HepG2 (cell line): ENCODE data around the gene S1PR5. TPM values are rescaled to one million over a fixed set of nuclear protein-coding genes. Genes with fewer than 3 reads are reported as not detected.
A peak's percentile ranks its signal among the peaks of the same experiment; 100 is the strongest.

Experiments used
- ATAC-seq: fragments of 200-7000 bp; cut with Tn5 transposase; 3 replicates; pipeline ENCODE4 v1.9.1; 2020; ENCODE audit warnings: mild to moderate bottlenecking, moderate library complexity
- BruUV-seq: library from RNA; stranded (reverse); fragments of 400-500 nt; replicated peaks from 2 replicates; lab custom pipeline; 2021; lab: Mats Ljungman, UMichigan
- CTCF ChIA-PET: fragments of 300-600 bp; formaldehyde crosslinking; extraction: SDS; loops from one replicate; lab custom pipeline; 2021; ENCODE audit warnings: low total read pairs, inconsistent platforms, low intra/inter-chr PET ratio; lab: Yijun Ruan, JAX
- POLR2A ChIA-PET: fragments of 350-600 bp; sonication (Branson Sonifier 250); formaldehyde crosslinking; loops from one replicate; lab custom pipeline; 2020; ENCODE audit warnings: antibody characterized with exemption, inconsistent platforms; lab: Yijun Ruan, JAX
- DNase-seq: peaks from one replicate; pipeline ENCODE4 v3.0.0-alpha.2; 2015; ENCODE audit warnings: low spot score
- FAIRE-seq: peaks from 3 replicates; lab custom pipeline; 2011; peaks lifted over from hg19 to GRCh38; lab: Jason Lieb, UNC
- H2AFZ ChIP-seq: one replicate; pipeline ENCODE4 v1.6.1; 2011; ENCODE audit warnings: low read length, inconsistent platforms
- H3K27ac ChIP-seq: fragments of 300-600 bp; 3 replicates; pipeline ENCODE4 v1.8.0; 2011; ENCODE audit warnings: mixed run types, mild to moderate bottlenecking, mixed read lengths, low read length, inconsistent platforms; ENCODE audit not compliant: insufficient read depth; ENCODE audit errors: extremely low read length
- H3K27me3 ChIP-seq, 2 experiments: fragments of 200-600 bp in 1 of 2; 2 replicates in 1 of 2; 3 replicates in 1 of 2; pipeline versions ENCODE4 v1.6.0 to v1.8.0; 2011; ENCODE audit warnings: low read length in 2 of 2, mild to moderate bottlenecking in 2 of 2, moderate library complexity in 2 of 2, inconsistent platforms in 1 of 2; ENCODE audit not compliant: insufficient read depth in 2 of 2, control insufficient read depth in 1 of 2
- H3K36me3 ChIP-seq, 2 experiments: fragments of 200-600 bp in 1 of 2; replicated peaks in 1 of 2; 2 replicates in 1 of 2; 3 replicates in 1 of 2; pipeline versions ENCODE4 v1.5.1 to v1.8.0; 2011; ENCODE audit warnings: low read length in 2 of 2, inconsistent platforms in 1 of 2; ENCODE audit not compliant: insufficient read depth in 2 of 2, control insufficient read depth in 1 of 2
- H3K4me1 ChIP-seq: 2 replicates; pipeline ENCODE4 v1.5.1; 2012; ENCODE audit warnings: low read length, inconsistent platforms; ENCODE audit not compliant: insufficient read depth
- H3K4me2 ChIP-seq: 2 replicates; pipeline ENCODE4 v1.6.0; 2011; ENCODE audit warnings: low read depth, low read length, inconsistent platforms
- H3K4me3 ChIP-seq, 3 experiments: fragments of 200-600 bp in 1 of 3; sonication (generic), shearing (Covaris generic) in 1 of 3; replicated peaks in 1 of 3; 2 replicates each; pipeline ENCODE4 v1.5.1; 2011 to 2016; ENCODE audit warnings: low read length in 3 of 3, inconsistent platforms in 2 of 3, low read depth in 2 of 3, mild to moderate bottlenecking in 2 of 3, control low read depth in 1 of 3, mixed read lengths in 1 of 3; ENCODE audit not compliant: insufficient read depth in 1 of 3
- H3K79me2 ChIP-seq: one replicate; pipeline ENCODE4 v1.6.1; 2011; ENCODE audit warnings: low read length, inconsistent platforms; ENCODE audit not compliant: insufficient read depth
- H3K9ac ChIP-seq: 2 replicates; pipeline ENCODE4 v1.6.0; 2011; ENCODE audit warnings: mild to moderate bottlenecking, low read depth, low read length, inconsistent platforms; ENCODE audit not compliant: insufficient read depth
- H3K9me3 ChIP-seq: 2 replicates; pipeline ENCODE4 v1.5.1; 2012; ENCODE audit warnings: mild to moderate bottlenecking, low read length
- H4K20me1 ChIP-seq: 2 replicates; pipeline ENCODE4 v1.6.0; 2011; ENCODE audit warnings: inconsistent platforms, mild to moderate bottlenecking, low read length, moderate library complexity; ENCODE audit not compliant: insufficient read depth
- BORCS8-MEF2B ChIP-seq: sonication (generic); formaldehyde crosslinking; IDR thresholded peaks from 2 replicates; pipeline ENCODE4 v1.8.0; 2022; ENCODE audit warnings: mild to moderate bottlenecking, missing genetic modification reagents
- PATZ1 ChIP-seq: sonication (generic); formaldehyde crosslinking; IDR thresholded peaks from 2 replicates; pipeline ENCODE4 v1.4.0; 2020; ENCODE audit warnings: missing genetic modification reagents
- ZNF24 ChIP-seq: fragments of 450-650 bp; IDR thresholded peaks from 2 replicates; pipeline ENCODE4 v1.6.1; 2017; ENCODE audit warnings: antibody characterized with exemption, mild to moderate bottlenecking
- ZNF3 ChIP-seq: IDR thresholded peaks from 2 replicates; pipeline ENCODE4 v1.7.0; 2017; ENCODE audit warnings: inconsistent platforms
- WGBS: methylation state at CpG from one replicate; pipeline ENCODE4 v1.1.6; 2017; ENCODE audit warnings: low lambda C conversion rate; 5-methylcytosine and 5-hydroxymethylcytosine counted together
- in situ Hi-C: cut with HindIII; loops from 2 replicates; pipeline ENCODE4 v1.10.0; 2017; ENCODE audit warnings: low pct_unique_long_range_greater_than_20kb; ENCODE audit not compliant: extremely low pct_ligation_motif_present
- intact Hi-C: fragments of 100-400 bp; cut with micrococcal nuclease; formaldehyde crosslinking; loops from one replicate; pipeline ENCODE4 v1.10.0; 2022; ENCODE audit not compliant: unreplicated experiment
- polyA plus RNA-seq, 8 experiments: library from polyadenylated mRNA; depleted of rRNA in 3 of 8; stranded (reverse) in 7 of 8; unstranded in 1 of 8; fragments of >200 nt; fragmentation: Illumina TruSeq in 4 of 8; extraction: Trizol in 4 of 8; gene quantifications; 2 replicates each; pipeline versions ENCODE4 v1.2.1 to v1.2.3, GENCODE V29; 2011 to 2016; ENCODE audit warnings: low read depth in 4 of 8, missing spikeins in 1 of 8, mixed read lengths in 1 of 8; ENCODE audit not compliant: insufficient read depth in 1 of 8
- total RNA-seq, 5 experiments: library from RNA; depleted of rRNA; stranded (reverse); fragments of >200 nt; fragmentation: Illumina TruSeq; extraction: Trizol; gene quantifications; 2 replicates each; pipeline ENCODE4 v1.2.3, GENCODE V29; 2016; ENCODE audit warnings: low read depth in 1 of 5
- TF ChIP-seq, protein P1 (sequence below): sonication (generic); formaldehyde crosslinking; conservative IDR thresholded peaks from 2 replicates; pipeline ENCODE4 v1.4.0; 2020; ENCODE audit warnings: missing genetic modification reagents

Gene S1PR5
- total and polyA plus RNA-seq, 2 of the 13 experiments (the other 11 are each of a cell fraction or from before 2014, with no cell fraction given) = 0.04 TPM; not detected in 1

- TF ChIP-seq PATZ1 (CRISPR knock-in tag) = no peak
- FAIRE-seq (no peak), DNase-seq (no peak), ATAC-seq (peak; percentile 6; the same call in 2 of the 3 replicates)
- H3K79me2 ChIP-seq = no peaks in the 10 kb centered on the region
- H3K27ac ChIP-seq = no peak overlapping the region
- peak overlapping the region; percentile 74; the same call in 1 of the 2 replicates for H3K4me2 ChIP-seq
- H2AFZ ChIP-seq = no peak overlapping the region
- no peaks in the 10 kb centered on the region for H4K20me1 ChIP-seq
- H3K4me1 ChIP-seq = peaks cover 42% of the 10 kb centered on the region
- H3K36me3 ChIP-seq = no peaks in the 10 kb centered on the region
- peaks cover 15 to 66% of the 10 kb centered on the region in 2 experiments for H3K27me3 ChIP-seq
- 46% methylated on average over 6 of the region's 10 CpGs for WGBS
- CTCF ChIA-PET = no interaction called here
- no peak overlapping the region for H3K9ac ChIP-seq
- H3K4me3 ChIP-seq = peak overlapping the region; percentile 26 to 66 (median 34); a peak in 5 of 6 replicates
- no peaks in the 10 kb centered on the region for H3K9me3 ChIP-seq
- intact Hi-C loops = no loop called here
- BruUV-seq = no TSS peak
- in situ Hi-C loops = no loop called here
- POLR2A ChIA-PET = no interaction called here
Observed at GRCh38 chr19:10516671-10517286, 468 bp downstream of the S1PR5 start.

- no TSS peak for BruUV-seq
- H3K27ac ChIP-seq = no peak overlapping the region
- WGBS = 55% methylated on average over 5 of the region's 5 CpGs
- FAIRE-seq (no peak), ATAC-seq (no peak), DNase-seq (no peak)
- intact Hi-C loops (no loop called here), in situ Hi-C loops (no loop called here)
- TF ChIP-seq ZNF3 (0 out of 2 replicates have a peak, but pooled peaks have one; percentile 6), BORCS8-MEF2B (CRISPR knock-in tag) (0 out of 2 replicates have a peak, but pooled peaks have one; percentile 28), ZNF24 (no peak)
- TF ChIP-seq, protein P1, sequence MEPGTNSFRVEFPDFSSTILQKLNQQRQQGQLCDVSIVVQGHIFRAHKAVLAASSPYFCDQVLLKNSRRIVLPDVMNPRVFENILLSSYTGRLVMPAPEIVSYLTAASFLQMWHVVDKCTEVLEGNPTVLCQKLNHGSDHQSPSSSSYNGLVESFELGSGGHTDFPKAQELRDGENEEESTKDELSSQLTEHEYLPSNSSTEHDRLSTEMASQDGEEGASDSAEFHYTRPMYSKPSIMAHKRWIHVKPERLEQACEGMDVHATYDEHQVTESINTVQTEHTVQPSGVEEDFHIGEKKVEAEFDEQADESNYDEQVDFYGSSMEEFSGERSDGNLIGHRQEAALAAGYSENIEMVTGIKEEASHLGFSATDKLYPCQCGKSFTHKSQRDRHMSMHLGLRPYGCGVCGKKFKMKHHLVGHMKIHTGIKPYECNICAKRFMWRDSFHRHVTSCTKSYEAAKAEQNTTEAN (CRISPR knock-in tag) = 0 out of 2 replicates have a peak, but pooled peaks have one; percentile 9
- ChIA-PET CTCF (no interaction called here), POLR2A (no interaction called here)
- no peaks in the 10 kb centered on the region for H4K20me1 ChIP-seq
- no peaks in the 10 kb centered on the region for H3K9me3 ChIP-seq
- peak overlapping the region; percentile 10; the same call in 1 of the 2 replicates for H3K4me2 ChIP-seq
- no peaks in the 10 kb centered on the region for H3K36me3 ChIP-seq
- no peak overlapping the region for H3K4me3 ChIP-seq
- H3K79me2 ChIP-seq = no peaks in the 10 kb centered on the region
- H2AFZ ChIP-seq = no peak overlapping the region
- H3K27me3 ChIP-seq = peaks cover 15 to 66% of the 10 kb centered on the region in 2 experiments
- H3K4me1 ChIP-seq = peaks cover 44% of the 10 kb centered on the region
- H3K9ac ChIP-seq = no peak overlapping the region
Observed at GRCh38 chr19:10516064-10516385, 1.2 kb downstream of the S1PR5 start.
